Tongue (tissue), 2 donors: ENCODE data around the gene GRB10. TPM values are rescaled to one million over a fixed set of nuclear protein-coding genes. Genes with fewer than 3 reads are reported as not detected.
"Not testable (repeated sequence)": the region's sequence is repeated elsewhere in the genome, so short reads cannot be mapped to it uniquely, and the experiment has no call there.

Experiments used
- DNase-seq: peaks from one replicate; pipeline ENCODE4 v3.0.0-alpha.2; 2015
- total RNA-seq: library from RNA; depleted of rRNA; stranded (reverse); fragments of >200 nt; gene quantifications from one replicate; pipeline ENCODE4 v1.2.3, GENCODE V29; 2014

The GRB10 gene
- total RNA-seq, 1 donor from 2014 or later: 28.5 TPM

GRCh38 chr7:50743016-50743415, 39.7 kb downstream of the GRB10 start:
- no peak for DNase-seq

DNA sequence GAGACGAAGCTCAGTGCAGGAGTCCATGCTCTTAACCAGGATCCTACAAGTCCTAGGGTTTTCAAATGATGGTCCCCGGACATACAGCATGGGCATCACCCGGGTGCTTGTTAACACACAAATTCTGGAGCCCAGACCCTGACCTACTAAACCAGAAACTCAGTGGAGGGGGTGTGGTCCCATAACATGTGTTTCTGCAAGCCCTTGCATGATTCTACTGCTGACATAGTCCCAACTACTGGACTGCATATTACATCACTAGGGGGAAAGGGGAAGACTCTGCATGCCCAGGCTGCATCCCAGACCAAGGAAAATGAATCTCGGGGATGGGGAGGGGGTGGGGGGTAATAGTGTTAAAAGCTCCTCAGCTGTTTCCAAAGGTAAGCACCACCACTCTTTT, 40.3 kb downstream of the GRB10 start:
- DNase-seq: no peak

DNA sequence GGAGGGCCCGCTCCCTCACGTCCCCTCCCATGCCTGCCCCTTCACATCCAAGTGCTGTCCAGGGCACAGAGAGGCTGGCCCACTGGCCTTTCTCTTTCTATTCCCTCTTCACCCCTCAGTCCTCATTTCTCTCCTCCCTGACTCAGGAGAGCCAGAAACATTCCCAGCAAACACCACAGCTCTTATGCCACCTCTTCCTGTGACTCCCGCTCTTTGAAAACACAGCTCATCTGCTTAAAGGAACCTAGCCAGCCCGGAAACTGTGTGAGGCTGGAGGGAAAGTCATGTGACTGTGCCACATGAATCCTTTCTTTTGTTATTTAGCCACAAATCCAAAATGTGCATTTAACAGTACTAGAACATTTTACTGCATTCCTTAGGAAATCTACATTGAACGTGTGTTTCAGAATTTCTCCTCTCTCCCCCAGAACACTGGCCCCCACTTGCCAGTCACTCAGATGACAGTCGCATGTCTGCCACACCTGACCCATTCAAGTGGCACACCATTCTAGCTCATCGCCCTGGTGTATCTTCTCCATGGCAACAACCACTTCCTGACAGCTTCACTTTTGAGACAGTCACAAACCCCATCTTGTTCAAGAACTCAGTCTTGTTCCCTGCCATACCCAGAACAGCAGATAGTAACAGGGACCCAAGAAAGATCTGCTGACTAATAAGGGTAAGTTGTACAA, 42.8 kb downstream of the GRB10 start:
- no peak for DNase-seq

DNA sequence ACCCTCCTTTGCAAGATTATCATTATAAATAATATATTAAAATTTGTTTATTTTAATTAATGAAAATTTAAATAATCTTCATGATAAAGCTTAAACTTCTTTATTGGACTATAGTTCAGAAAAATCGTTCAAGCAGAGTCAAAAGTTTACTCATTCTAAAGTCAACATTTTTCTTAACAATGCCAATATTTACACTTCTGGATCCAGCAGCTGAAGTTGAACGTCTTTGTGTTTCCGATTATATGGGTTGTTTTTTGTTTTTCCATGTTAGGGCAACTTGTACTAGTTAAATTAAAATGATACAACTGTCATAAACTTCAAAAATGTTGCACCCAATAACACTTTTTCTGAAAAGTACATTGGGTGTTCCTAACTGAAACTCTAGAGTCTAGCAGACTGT, 43.8 kb downstream of the GRB10 start:
- DNase-seq: no peak

GRCh38 chr7:50735836-50736235, 46.9 kb downstream of the GRB10 start:
- not testable (repeated sequence) for DNase-seq

DNA sequence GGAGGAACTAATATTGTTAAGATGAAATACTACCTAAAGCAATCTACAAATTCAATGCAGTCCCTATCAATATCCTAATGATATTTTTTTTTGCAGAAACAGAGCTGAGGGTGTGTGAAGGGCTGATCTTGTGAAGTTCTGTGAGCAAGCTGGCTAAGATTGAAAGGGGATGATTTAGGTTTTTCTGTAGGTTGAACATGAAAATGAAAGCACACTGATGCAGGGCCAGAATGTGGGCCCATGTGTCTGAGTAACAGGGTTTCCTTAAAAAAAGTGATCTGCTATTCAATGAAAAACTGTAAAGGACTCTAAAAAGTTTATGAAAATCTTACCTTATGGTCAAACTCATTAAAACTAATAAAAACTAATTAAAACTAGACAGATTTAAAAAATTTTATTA, 47.4 kb downstream of the GRB10 start:
- DNase-seq: no peak

DNA sequence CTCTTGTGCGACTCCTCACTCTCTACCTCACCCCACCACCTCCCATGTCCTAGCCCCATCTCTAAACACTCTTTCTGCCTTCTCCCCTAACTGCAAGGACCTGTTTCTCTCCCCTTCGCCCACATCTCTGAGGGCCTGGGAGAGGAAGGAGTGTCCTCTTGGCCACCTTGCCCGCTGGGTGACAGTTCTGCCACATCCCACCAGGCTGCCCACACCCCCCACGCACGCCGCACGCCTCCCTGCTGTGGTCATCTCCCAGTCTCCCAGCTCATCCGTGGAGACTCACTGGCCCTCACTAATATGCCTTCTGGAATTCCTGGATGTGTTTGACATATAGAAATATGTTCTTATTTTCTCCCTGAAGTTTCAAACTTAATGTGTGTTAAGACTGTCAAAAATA, 48.5 kb downstream of the GRB10 start:
- no peak for DNase-seq

DNA sequence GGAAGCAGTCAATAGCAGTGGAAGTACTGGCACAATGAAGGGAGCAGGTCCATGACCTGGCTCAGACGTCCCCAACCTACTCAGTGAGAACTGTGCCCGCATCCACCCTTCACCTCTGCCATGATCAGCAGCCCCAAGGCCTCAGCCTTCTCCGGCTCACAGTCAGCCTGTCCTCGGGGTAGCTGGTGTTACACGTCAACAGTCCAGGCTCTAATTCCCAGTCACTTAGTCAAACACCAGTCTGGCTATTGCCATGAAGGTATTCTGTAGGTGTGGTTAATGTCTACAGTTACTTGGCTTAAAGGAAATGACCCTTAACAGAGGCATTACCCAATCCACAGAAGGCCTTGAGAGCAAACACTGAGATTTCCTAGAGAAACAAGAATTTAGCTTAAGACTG, 49.1 kb downstream of the GRB10 start:
- DNase-seq: no peak

DNA sequence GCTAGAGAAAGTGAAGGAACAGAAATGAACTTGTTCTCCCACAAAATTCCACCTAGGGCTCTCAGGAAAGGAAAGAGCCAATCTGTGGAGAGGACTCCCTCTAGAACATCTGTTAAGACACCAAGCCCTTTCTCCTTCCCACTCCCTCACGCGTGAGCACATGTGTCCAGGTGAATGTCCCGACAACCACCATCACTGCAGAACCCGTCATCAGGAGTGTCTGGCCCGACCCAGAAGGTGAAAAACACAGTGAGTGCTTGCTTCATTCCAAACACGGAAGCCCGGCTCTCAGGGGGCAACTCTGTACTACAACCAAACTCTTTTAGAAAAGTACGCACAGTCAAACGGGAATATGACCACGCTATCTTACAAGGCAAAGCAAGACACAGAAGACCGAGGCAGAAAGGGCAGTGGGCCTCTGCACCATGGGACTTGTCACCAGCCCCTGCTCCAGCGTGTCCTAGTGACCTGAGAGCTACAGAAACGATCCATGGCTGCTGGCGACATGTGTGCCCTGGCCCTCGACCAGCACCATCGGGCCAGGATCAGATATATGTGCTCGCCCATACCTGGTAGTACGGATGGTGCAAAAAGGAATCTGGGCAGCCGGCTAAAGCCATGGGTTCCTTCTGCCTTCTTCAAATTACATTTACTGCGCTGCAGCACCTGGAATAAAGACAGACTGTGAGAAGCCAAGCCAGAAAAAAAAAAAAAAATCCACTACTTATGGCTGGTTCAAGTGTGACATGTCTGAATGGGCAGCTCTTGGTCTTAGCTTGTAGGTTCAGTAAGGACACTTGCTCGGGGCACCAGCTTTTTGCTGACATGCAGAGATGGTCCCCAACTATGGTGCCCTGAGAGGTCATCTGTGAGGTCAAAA, 50.8 kb downstream of the GRB10 start:
- no peak for DNase-seq

- DNase-seq: no peak
These were observed 52.0 kb downstream of the GRB10 start for GRCh38 chr7:50730446-50731400.

DNA sequence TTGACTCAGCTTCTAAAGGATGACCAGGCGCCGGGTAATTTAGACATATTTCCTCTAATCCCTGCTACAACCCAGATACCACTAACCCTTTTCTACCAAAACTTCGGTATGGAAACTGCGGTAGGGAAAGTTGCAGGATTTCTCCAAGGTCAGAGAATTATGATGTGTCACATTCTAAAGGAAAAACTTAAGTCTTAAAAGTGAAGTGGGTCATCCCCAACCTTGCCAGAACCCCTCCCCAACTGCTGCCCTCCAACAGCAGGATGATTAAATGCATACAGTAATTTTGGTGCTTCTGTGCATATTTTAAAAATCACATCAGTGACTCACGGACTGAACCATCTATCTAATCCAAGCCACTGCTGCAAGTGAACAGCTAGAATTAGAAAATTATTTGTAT, 52.7 kb downstream of the GRB10 start:
- no peak for DNase-seq

GRCh38 chr7:50728184-50728583, 54.5 kb downstream of the GRB10 start:
- DNase-seq: no peak

GRCh38 chr7:50727711-50728110, 55.0 kb downstream of the GRB10 start:
- DNase-seq: no peak

- no peak for DNase-seq
These were observed 55.6 kb downstream of the GRB10 start for GRCh38 chr7:50727072-50727471.

DNA sequence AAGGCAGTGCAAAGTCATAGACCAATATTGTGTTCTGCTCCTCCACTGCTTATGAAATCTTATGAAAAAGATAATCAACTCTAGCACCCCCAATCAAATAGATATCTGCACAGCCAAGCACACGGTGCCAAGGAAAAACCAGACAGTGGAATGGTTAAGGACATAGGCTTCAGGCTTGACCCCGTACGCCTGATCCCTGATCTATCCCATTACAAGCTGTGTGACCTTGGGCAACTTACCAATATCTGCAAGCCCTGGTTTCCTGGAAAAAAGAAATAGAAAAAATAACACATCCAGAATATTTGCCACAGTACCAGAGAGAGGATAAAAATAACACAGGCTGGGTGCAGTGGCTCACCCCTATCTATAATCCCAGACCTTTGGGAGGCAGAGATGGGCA, 56.9 kb downstream of the GRB10 start:
- no peak for DNase-seq

DNA sequence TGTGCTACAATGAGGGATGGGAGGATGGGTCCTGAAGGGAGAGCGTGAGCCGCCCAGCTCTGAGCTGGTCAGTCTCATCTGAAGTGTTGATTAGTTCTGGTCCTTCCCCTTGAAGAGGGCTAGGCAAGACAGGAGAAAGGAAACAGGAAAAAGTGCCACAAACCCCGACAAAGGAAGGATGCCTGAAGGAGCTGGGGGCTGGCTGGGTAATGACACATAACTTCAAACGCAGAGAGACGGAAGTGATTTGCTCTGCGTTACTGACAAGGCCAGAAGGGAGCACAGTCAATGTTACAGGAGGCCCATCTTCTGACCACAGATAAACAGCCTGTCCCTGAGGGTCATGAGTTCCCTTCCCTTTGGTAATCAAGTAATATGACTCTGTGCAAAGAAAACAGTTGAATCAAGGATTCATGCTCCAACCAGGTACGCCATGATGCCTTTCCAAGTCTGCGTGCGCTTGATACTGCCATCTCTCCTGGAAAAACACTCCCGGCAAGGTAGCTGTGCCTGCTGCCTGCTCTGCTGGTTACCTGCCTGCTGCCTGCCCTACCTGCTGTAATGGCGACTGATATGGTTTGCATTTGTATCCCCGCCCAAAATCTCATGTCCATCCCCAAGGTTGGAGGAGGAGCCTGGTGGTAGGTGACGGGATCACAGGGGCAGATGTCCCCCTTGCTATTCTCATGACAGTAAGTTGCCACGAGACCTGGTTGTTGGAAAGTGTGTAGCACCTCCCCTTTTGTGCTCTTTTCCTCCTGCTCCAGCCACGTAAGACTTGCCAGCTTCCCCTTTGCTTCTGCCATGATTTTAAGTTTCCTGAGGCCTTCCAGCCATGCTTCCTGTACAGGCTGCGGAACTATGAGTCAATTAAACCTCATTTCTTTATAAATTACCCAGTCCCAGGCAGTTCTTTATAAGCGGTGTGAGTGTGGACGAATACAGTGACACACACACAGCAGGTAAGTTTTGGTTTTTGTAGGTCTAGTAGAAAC, 57.9 kb downstream of the GRB10 start:
- no peak for DNase-seq

GRCh38 chr7:50723888-50724287, 58.8 kb downstream of the GRB10 start:
- DNase-seq: no peak

GRCh38 chr7:50723173-50723572, 59.5 kb downstream of the GRB10 start:
- DNase-seq: no peak

DNA sequence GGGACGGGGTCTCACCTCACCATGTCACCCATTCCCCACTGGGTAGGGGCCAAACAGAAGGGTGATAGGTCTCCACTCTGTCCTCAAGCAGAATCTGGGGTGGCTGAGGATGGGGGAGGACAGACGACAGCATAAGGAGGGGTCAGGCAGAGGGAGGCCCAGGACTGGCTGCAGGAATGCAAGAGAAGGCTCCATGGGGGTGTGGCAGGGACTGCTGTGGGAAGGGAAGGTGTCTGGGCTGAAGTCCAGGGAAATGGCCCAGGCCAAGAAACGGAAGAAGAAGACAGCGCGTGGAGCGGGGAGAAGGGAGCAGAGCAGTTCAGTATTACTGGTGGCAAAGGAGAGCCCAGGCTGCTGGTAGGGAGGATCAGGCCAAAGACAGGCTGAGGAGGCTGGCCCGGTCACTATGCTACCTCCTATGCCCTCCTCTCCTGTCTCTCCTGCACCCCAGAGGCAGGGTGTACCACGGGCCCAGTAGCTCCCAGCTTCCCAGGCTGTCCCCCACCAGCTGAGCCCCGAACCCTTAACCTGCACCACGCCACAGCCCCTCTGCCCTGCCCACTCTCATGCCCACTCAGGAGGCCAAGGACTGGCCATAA, 60.9 kb downstream of the GRB10 start:
- no peak for DNase-seq

DNA sequence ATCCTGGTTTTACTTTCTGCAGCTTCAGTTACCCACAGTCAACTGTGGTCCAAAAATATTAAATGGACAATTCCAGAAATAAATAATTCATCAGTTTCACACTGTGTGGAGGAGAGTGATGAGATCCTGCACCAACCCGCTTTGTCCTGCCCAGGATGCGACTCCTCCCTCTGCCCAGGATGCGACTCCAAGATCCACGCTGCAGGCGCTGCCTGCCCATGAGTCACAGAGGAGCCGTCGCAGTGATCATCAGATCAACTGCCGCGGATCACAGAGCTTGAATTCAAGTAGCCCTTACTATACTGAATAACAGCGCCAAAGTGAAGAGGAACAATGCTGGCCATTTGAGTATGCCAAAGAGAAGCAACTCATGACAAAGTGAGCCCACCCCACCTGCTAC, 61.5 kb downstream of the GRB10 start:
- DNase-seq: no peak

DNA sequence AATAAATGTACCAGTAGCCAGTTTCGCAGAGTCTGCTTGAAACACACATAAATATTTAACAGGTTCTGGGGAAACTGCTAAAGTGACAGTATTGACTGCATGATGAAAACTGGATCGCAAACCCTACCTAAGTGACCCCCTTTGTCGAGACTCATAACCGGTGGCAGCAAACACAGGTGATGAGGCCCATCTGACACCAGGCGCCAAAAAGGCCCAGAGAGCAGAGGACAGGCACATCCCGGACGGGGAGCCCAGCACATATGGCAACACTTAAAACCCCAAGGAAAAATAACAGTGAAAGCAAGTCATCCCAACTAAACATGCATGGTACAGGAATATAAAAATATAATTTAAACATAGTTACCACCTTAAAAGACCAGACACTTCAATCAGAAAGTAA, 62.4 kb downstream of the GRB10 start:
- no peak for DNase-seq
